Natural killer cell (primary cell): ENCODE measurements around the gene RNF214. TPM values are rescaled to one million over a fixed set of nuclear protein-coding genes. Genes with fewer than 3 reads are reported as not detected.

Experiments
- ATAC-seq, 3 donors: fragments of 150-1000 bp in 2 of 3; fragments of 200-7000 bp in 1 of 3; cut with Tn5 transposase; 1 replicate in 1 of 3; 2 replicates in 2 of 3; pipeline ENCODE4 v1.10.0; 2021; ENCODE audit warnings: mild to moderate bottlenecking in 2 of 3, moderate library complexity in 2 of 3
- DNase-seq, 2 donors: peaks; one replicate each; pipeline versions ENCODE4 v3.0.0 to v3.0.0-alpha.2; 2013 to 2021; ENCODE audit warnings: mixed read lengths in 1 of 2
- H3K27ac ChIP-seq: one replicate; pipeline ENCODE4 v1.5.1; 2013; ENCODE audit warnings: mild to moderate bottlenecking, low read length
- H3K27me3 ChIP-seq: one replicate; pipeline ENCODE4 v1.6.1; 2013; ENCODE audit warnings: low read length; ENCODE audit not compliant: control insufficient read depth, insufficient read depth
- H3K36me3 ChIP-seq: one replicate; pipeline ENCODE4 v1.6.1; 2013; ENCODE audit warnings: low read length; ENCODE audit not compliant: control insufficient read depth, insufficient read depth
- H3K4me1 ChIP-seq: one replicate; pipeline ENCODE4 v1.6.1; 2013; ENCODE audit warnings: low read length; ENCODE audit not compliant: control insufficient read depth, insufficient read depth
- H3K4me3 ChIP-seq: one replicate; pipeline ENCODE4 v1.5.1; 2013; ENCODE audit warnings: low read length
- H3K9me3 ChIP-seq: one replicate; pipeline ENCODE4 v1.6.1; 2013; ENCODE audit warnings: low read length; ENCODE audit not compliant: control insufficient read depth, insufficient read depth
- H3K27ac Mint-ChIP-seq, 2 donors: one replicate each; pipeline ENCODE4 v1.8.0; 2022; ENCODE audit warnings: mild to moderate bottlenecking in 2 of 2, mixed read lengths in 2 of 2, moderate library complexity in 1 of 2
- H3K27me3 Mint-ChIP-seq, 2 donors: one replicate each; pipeline ENCODE4 v1.8.0; 2022; ENCODE audit warnings: low read depth in 2 of 2, mixed read lengths in 2 of 2
- H3K36me3 Mint-ChIP-seq: one replicate; pipeline ENCODE4 v1.8.0; 2022; ENCODE audit warnings: mixed read lengths
- H3K4me1 Mint-ChIP-seq, 2 donors: one replicate each; pipeline ENCODE4 v1.8.0; 2022; ENCODE audit warnings: mixed read lengths in 2 of 2
- H3K4me3 Mint-ChIP-seq: one replicate; pipeline ENCODE4 v1.8.0; 2022; ENCODE audit warnings: mild to moderate bottlenecking, moderate library complexity, mixed read lengths
- H3K9me3 Mint-ChIP-seq, 2 donors: one replicate each; pipeline ENCODE4 v1.8.0; 2022; ENCODE audit warnings: mixed read lengths in 2 of 2
- CTCF ChIP-seq: fragments of 200-600 bp; IDR thresholded peaks from one replicate; pipeline ENCODE4 v1.8.0; 2022; ENCODE audit warnings: antibody characterized with exemption
- WGBS: methylation state at CpG from one replicate; pipeline ENCODE4 v1.1.7; 2013; ENCODE audit warnings: missing lambda C conversion rate; ENCODE audit not compliant: insufficient coverage; 5-methylcytosine and 5-hydroxymethylcytosine counted together
- intact Hi-C: fragments of 100-400 bp; cut with micrococcal nuclease; formaldehyde crosslinking; loops from one replicate; pipeline ENCODE4 v1.14.2; 2022
- total RNA-seq, 4 donors: library from RNA; stranded (reverse); fragments of 120-200 nt in 1 of 4; gene quantifications; one replicate each; pipeline versions ENCODE4 v1.2.3 to v1.2.4, GENCODE V29; 2013 to 2022

Gene RNF214
- total RNA-seq, 3 donors from 2014 or later (not counting 1 experiment from before 2014, with no cell fraction given), result 13.7 to 20.7 (median 17.3) TPM

- no peaks in the 10 kb centered on the region for H3K9me3 ChIP-seq
- H3K27me3 ChIP-seq, result no peaks in the 10 kb centered on the region
- Mint-ChIP-seq H3K9me3 (no peaks in the 10 kb centered on the region), H3K4me3 (no peak overlapping the region), H3K36me3 (peaks cover 6% of the 10 kb centered on the region), H3K27me3 (no peaks in the 10 kb centered on the region), H3K4me1 (peaks cover 5 to 21% of the 10 kb centered on the region in 2 donors), H3K27ac (peak overlapping the region; percentile 50 to 78)
- WGBS, result 93% methylated on average over 8 of the region's 8 CpGs
- TF ChIP-seq CTCF, result no peak
- no peak overlapping the region for H3K4me3 ChIP-seq
- no peak overlapping the region for H3K27ac ChIP-seq
- H3K4me1 ChIP-seq, result no peaks in the 10 kb centered on the region
- peaks cover 90% of the 10 kb centered on the region for H3K36me3 ChIP-seq
- no peak for DNase-seq
- ATAC-seq, result no peak
- intact Hi-C loops, result no loop called here
Measured at GRCh38 chr11:117219455-117219854, 13.0 kb upstream of the RNF214 start.

- Histone ChIP-seq H3K4me3 (no peak overlapping the region), H3K27me3 (no peaks in the 10 kb centered on the region), H3K9me3 (no peaks in the 10 kb centered on the region), H3K36me3 (peaks cover 89% of the 10 kb centered on the region), H3K27ac (no peak overlapping the region), H3K4me1 (no peaks in the 10 kb centered on the region)
- Mint-ChIP-seq H3K4me3 (no peak overlapping the region), H3K36me3 (peaks cover 6% of the 10 kb centered on the region), H3K27ac (peak overlapping the region in 1 of 2 donors; percentile 8), H3K27me3 (no peaks in the 10 kb centered on the region), H3K4me1 (peaks cover 5 to 17% of the 10 kb centered on the region in 2 donors), H3K9me3 (no peaks in the 10 kb centered on the region)
- intact Hi-C loops, result loop anchor here (10.0 kb wide), 1 partner anchor 335 kb away; no protein-coding TSS in a partner anchor
- DNase-seq (no peak), ATAC-seq (no peak)
- no peak for TF ChIP-seq CTCF
- 99% methylated on average over 4 of the region's 4 CpGs for WGBS
Measured at GRCh38 chr11:117219995-117220394, 12.5 kb upstream of the RNF214 start.

- no peak overlapping the region for H3K4me3 Mint-ChIP-seq
- Histone ChIP-seq H3K27me3 (no peaks in the 10 kb centered on the region), H3K4me3 (no peak overlapping the region), H3K36me3 (peaks cover 94% of the 10 kb centered on the region), H3K27ac (no peak overlapping the region), H3K9me3 (no peaks in the 10 kb centered on the region), H3K4me1 (no peaks in the 10 kb centered on the region)
- no peak for ATAC-seq
- no peaks in the 10 kb centered on the region for H3K27me3 Mint-ChIP-seq
- 97% methylated on average over 9 of the region's 9 CpGs for WGBS
- no peaks in the 10 kb centered on the region for H3K9me3 Mint-ChIP-seq
- peaks cover 6% of the 10 kb centered on the region for H3K36me3 Mint-ChIP-seq
- DNase-seq, result no peak
- intact Hi-C loops, result loop anchor here (10.0 kb wide), 1 partner anchor 336 kb away; no protein-coding TSS in a partner anchor
- H3K27ac Mint-ChIP-seq, result peak overlapping the region in 1 of 2 donors; percentile 8
- no peak for TF ChIP-seq CTCF
- H3K4me1 Mint-ChIP-seq, result peaks cover 5 to 17% of the 10 kb centered on the region in 2 donors
Measured at GRCh38 chr11:117220568-117220967, 11.9 kb upstream of the RNF214 start.
